Activated naive CD4-positive, alpha-beta T cell treated with anti-CD3 and anti-CD28 coated beads, Interleukin-2, amount 50 U/mL, for 16 hours (primary cell): ENCODE measurements around the gene SNRPA.
"Not testable (repeated sequence)": the region's sequence is repeated elsewhere in the genome, so short reads cannot be mapped to it uniquely, and the experiment has no call there.

Experiments
- DNase-seq: peaks from one replicate; pipeline ENCODE4 v3.0.0-alpha.2; 2020

SNRPA gene

GRCh38 chr19:40777937-40778705 is 27.1 kb downstream of the SNRPA start, which contains the start of gene RAB4B:
Gene RAB4B (plus strand): TSS chr19:40778247. CDS start chr19:40778376, 129 bp downstream.
- peak; percentile 100 for DNase-seq

GRCh38 chr19:40778706-40779284 is 27.8 kb downstream of the SNRPA start:
- no peak for DNase-seq

GRCh38 chr19:40780582-40780981 is 29.6 kb downstream of the SNRPA start:
- no peak for DNase-seq

- no peak for DNase-seq
Observed at GRCh38 chr19:40781140-40781539, 30.1 kb downstream of the SNRPA start.

- no peak for DNase-seq
Observed at GRCh38 chr19:40783711-40784110, 32.7 kb downstream of the SNRPA start.

GRCh38 chr19:40784146-40784545 is 33.1 kb downstream of the SNRPA start:
- not testable (repeated sequence) for DNase-seq

- no peak for DNase-seq
Observed at GRCh38 chr19:40785526-40785925, 34.5 kb downstream of the SNRPA start.

GRCh38 chr19:40786060-40787037 is 35.3 kb downstream of the SNRPA start:
- no peak for DNase-seq

GRCh38 chr19:40791349-40791748 is 40.3 kb downstream of the SNRPA start:
- no peak for DNase-seq

GRCh38 chr19:40791996-40792395 is 41.0 kb downstream of the SNRPA start:
- no peak for DNase-seq

- DNase-seq = no peak
Observed at GRCh38 chr19:40797166-40797962, 46.4 kb downstream of the SNRPA start.

GRCh38 chr19:40797963-40798682 is 47.1 kb downstream of the SNRPA start:
- peak; percentile 67 for DNase-seq

GRCh38 chr19:40798683-40799557 is 47.9 kb downstream of the SNRPA start, which contains the start of gene EGLN2:
Gene EGLN2 (plus strand): TSS chr19:40799191. CDS start chr19:40800573, 1,382 bp downstream.
- peak; percentile 100 for DNase-seq

- DNase-seq = no peak
Observed at GRCh38 chr19:40799558-40800338, 48.7 kb downstream of the SNRPA start.

- DNase-seq = no peak
Observed at GRCh38 chr19:40800339-40800996, 49.5 kb downstream of the SNRPA start.

- no peak for DNase-seq
Observed at GRCh38 chr19:40800997-40801377, 50.0 kb downstream of the SNRPA start.

- no peak for DNase-seq
Observed at GRCh38 chr19:40801426-40802299, 50.7 kb downstream of the SNRPA start.
